ENCODE measurements around the gene EFR3B. TPM values are rescaled to one million over a fixed set of nuclear protein-coding genes. Genes with fewer than 3 reads are reported as not detected.

Gene EFR3B
- total and polyA plus RNA-seq, 10 of the 15 experiments (the other 5 are each of a cell fraction or from before 2014, with no cell fraction given), result 0.12 to 3.9 (median 1.8) TPM

DNA sequence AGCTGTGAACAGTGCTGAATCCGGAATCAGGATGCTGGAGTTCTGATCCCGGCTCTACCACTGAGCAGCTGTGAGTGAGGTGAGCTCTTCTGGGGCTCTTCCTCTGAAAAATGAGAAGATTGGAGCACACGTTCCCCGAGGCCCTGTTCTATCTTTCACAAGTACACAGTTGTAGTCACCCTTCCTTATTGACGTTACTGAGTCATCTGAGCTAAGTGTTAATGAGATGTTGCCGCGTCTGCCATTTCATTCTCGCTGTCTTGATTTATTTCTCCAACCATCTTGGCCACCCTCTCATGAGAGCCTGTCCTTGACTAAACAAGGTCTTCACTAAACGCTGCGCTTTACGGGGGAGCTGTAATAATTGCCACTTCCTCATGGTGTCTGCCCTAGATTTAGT lies 31.9 kb upstream of the EFR3B start:
- FAIRE-seq (no peak), ATAC-seq (no peak), DNase-seq (ENCODE audit: low read depth, low spot score) (no peak)
- H3K4me3 ChIP-seq, result no peak overlapping the region
- intact Hi-C loops (cut with micrococcal nuclease; ENCODE audit: unreplicated experiment) (no loop called here), in situ Hi-C loops (cut with MboI) (no loop called here)
- ChIA-PET CTCF (interaction anchor here (0.8 to 1.0 kb wide), 2 partner anchors 115 to 601 kb away, joined by 3 read pairs; no protein-coding TSS in a partner anchor), SMC1A (ENCODE audit: uncharacterized antibody, unreplicated experiment) (no interaction called here), POLR2A (no interaction called here), RAD21 (ENCODE audit: unreplicated experiment) (no interaction called here)
- no peaks in the 10 kb centered on the region for H4K20me1 ChIP-seq (ENCODE audit: control insufficient read depth, insufficient read depth)
- H3K79me2 ChIP-seq (ENCODE audit: control insufficient read depth, insufficient read depth, low read length), result no peaks in the 10 kb centered on the region
- 38% methylated on average over 11 of the region's 11 CpGs for WGBS (ENCODE audit: insufficient coverage, insufficient replicate concordance, low lambda C conversion rate, missing lambda C conversion rate)
- TF ChIP-seq NR2C1 (IDR thresholded peaks at IDR 0.05), result no peak
- TF ChIP-seq, protein P1, sequence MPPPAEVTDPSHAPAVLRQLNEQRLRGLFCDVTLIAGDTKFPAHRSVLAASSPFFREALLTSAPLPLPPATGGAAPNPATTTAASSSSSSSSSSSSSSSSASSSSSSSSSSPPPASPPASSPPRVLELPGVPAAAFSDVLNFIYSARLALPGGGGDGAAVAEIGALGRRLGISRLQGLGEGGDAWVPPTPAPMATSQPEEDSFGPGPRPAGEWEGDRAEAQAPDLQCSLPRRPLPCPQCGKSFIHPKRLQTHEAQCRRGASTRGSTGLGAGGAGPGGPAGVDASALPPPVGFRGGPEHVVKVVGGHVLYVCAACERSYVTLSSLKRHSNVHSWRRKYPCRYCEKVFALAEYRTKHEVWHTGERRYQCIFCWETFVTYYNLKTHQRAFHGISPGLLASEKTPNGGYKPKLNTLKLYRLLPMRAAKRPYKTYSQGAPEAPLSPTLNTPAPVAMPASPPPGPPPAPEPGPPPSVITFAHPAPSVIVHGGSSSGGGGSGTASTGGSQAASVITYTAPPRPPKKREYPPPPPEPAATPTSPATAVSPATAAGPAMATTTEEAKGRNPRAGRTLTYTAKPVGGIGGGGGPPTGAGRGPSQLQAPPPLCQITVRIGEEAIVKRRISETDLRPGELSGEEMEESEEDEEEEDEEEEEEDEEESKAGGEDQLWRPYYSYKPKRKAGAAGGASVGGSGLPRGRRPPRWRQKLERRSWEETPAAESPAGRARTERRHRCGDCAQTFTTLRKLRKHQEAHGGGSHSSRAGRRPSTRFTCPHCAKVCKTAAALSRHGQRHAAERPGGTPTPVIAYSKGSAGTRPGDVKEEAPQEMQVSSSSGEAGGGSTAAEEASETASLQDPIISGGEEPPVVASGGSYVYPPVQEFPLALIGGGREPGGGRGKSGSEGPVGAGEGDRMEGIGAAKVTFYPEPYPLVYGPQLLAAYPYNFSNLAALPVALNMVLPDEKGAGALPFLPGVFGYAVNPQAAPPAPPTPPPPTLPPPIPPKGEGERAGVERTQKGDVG (CRISPR knock-in tag; IDR thresholded peaks at IDR 0.05), result no peak
- no peak for TF ChIP-seq SMC3 (IDR thresholded peaks at IDR 0.05; ENCODE audit: borderline replicate concordance, low read length)
- TF ChIP-seq, protein P2, sequence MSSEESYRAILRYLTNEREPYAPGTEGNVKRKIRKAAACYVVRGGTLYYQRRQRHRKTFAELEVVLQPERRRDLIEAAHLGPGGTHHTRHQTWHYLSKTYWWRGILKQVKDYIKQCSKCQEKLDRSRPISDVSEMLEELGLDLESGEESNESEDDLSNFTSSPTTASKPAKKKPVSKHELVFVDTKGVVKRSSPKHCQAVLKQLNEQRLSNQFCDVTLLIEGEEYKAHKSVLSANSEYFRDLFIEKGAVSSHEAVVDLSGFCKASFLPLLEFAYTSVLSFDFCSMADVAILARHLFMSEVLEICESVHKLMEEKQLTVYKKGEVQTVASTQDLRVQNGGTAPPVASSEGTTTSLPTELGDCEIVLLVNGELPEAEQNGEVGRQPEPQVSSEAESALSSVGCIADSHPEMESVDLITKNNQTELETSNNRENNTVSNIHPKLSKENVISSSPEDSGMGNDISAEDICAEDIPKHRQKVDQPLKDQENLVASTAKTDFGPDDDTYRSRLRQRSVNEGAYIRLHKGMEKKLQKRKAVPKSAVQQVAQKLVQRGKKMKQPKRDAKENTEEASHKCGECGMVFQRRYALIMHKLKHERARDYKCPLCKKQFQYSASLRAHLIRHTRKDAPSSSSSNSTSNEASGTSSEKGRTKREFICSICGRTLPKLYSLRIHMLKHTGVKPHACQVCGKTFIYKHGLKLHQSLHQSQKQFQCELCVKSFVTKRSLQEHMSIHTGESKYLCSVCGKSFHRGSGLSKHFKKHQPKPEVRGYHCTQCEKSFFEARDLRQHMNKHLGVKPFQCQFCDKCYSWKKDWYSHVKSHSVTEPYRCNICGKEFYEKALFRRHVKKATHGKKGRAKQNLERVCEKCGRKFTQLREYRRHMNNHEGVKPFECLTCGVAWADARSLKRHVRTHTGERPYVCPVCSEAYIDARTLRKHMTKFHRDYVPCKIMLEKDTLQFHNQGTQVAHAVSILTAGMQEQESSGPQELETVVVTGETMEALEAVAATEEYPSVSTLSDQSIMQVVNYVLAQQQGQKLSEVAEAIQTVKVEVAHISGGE (CRISPR knock-in tag; IDR thresholded peaks at IDR 0.05), result no peak
- TF ChIP-seq POLR2AphosphoS5 (IDR thresholded peaks at IDR 0.05; ENCODE audit: low read length), result no peak
- TF ChIP-seq ESRRA (IDR thresholded peaks at IDR 0.05; ENCODE audit: low read length), result no peak
- no peak for TF ChIP-seq ZNF24 (IDR thresholded peaks at IDR 0.05)
- TF ChIP-seq, protein P3, sequence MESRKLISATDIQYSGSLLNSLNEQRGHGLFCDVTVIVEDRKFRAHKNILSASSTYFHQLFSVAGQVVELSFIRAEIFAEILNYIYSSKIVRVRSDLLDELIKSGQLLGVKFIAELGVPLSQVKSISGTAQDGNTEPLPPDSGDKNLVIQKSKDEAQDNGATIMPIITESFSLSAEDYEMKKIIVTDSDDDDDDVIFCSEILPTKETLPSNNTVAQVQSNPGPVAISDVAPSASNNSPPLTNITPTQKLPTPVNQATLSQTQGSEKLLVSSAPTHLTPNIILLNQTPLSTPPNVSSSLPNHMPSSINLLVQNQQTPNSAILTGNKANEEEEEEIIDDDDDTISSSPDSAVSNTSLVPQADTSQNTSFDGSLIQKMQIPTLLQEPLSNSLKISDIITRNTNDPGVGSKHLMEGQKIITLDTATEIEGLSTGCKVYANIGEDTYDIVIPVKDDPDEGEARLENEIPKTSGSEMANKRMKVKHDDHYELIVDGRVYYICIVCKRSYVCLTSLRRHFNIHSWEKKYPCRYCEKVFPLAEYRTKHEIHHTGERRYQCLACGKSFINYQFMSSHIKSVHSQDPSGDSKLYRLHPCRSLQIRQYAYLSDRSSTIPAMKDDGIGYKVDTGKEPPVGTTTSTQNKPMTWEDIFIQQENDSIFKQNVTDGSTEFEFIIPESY (IDR thresholded peaks at IDR 0.05), result no peak
- TF ChIP-seq CEBPB (IDR thresholded peaks at IDR 0.05; ENCODE audit: borderline replicate concordance in 1 of 2, low read depth in 2 of 2, low read length in 2 of 2), result no peak
- no peak for TF ChIP-seq SPI1 (IDR thresholded peaks at IDR 0.05; ENCODE audit: borderline replicate concordance, insufficient read depth, low read depth, low read length)
- no peak overlapping the region for H3K4me2 ChIP-seq (ENCODE audit: control insufficient read depth, insufficient read depth)
- H2AFZ ChIP-seq (ENCODE audit: control insufficient read depth, low read depth, low read length), result no peak overlapping the region; the same call in 1 of the 2 replicates
- H3K9ac ChIP-seq (ENCODE audit: control insufficient read depth, insufficient read depth, low read length), result no peak overlapping the region
- no peaks in the 10 kb centered on the region for H3K36me3 ChIP-seq (ENCODE audit: control insufficient read depth in 2 of 2, insufficient read depth in 2 of 2, low read length in 1 of 2)
- H3K27ac ChIP-seq (ENCODE audit: control insufficient read depth, insufficient read depth), result no peak overlapping the region
- no peaks in the 10 kb centered on the region for H3K9me3 ChIP-seq (replicated peaks; ENCODE audit: control insufficient read depth, insufficient read depth, low read length)
- H3K27me3 ChIP-seq (replicated peaks in 1 of 2; ENCODE audit: control insufficient read depth in 2 of 2, insufficient read depth in 2 of 2, low read length in 1 of 2), result no peaks in the 10 kb centered on the region
- H3K4me1 ChIP-seq (ENCODE audit: control insufficient read depth, insufficient read depth, low read length), result no peaks in the 10 kb centered on the region
- BruUV-seq (replicated peaks), result no TSS peak
